ENCODE data around the gene EHD1.

Gene EHD1

GRCh38 chr11:64869571-64870175 lies 8.7 kb downstream of the EHD1 start:
- FAIRE-seq (peak; percentile 27), DNase-seq (ENCODE audit: insufficient read length) (no peak)
- no peak for TF ChIP-seq TAF1 (IDR thresholded peaks at IDR 0.05; ENCODE audit: borderline replicate concordance, low read depth, low read length)
- peak; percentile 63 for TF ChIP-seq POLR2AphosphoS5 (IDR thresholded peaks at IDR 0.05; ENCODE audit: low read depth, low read length)
- TF ChIP-seq POLR2A (IDR thresholded peaks at IDR 0.05; ENCODE audit: low read depth, low read length), result 0 out of 2 replicates have a peak, but pooled peaks have one; percentile 0

DNA sequence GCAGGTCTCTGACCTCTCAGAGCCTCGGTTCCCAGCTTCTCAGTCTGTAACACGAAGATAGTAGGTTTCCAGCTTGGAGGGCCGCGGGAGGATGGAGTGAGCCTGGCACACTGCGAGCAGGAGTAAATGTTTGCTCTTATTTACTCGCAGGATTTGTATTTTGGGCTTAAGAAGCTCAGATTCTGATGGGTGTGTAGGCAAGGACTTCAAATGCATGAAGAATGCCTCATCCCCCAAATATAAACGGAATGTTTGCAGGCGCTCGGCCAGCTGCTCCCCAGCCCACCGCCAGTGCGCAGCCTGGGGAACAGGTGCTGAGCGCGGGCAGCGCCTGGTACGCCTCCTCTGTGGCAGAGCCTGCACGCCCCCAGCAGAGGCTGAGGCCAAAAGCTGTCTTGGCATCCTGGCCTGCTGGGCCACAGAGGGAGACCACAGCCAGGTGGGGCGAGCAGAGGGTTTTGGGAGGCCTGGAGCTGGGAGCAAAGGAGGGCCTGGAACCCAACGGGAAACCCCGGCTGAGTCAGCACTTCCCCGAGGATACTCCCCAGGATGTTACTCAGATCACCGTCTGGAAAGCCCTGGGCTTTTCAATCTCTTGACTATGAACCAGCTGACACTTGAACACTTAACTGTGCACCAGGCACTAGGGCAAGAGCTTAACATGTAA lies 9.4 kb downstream of the EHD1 start:
- DNase-seq (ENCODE audit: insufficient read length) (no peak), FAIRE-seq (no peak)
- TF ChIP-seq POLR2AphosphoS5 (IDR thresholded peaks at IDR 0.05; ENCODE audit: low read depth, low read length) (no peak; the same call in 1 of the 2 replicates), POLR2A (IDR thresholded peaks at IDR 0.05; ENCODE audit: low read depth, low read length) (peak; percentile 34; the same call in 1 of the 2 replicates)

- TF ChIP-seq POLR2A (IDR thresholded peaks at IDR 0.05; ENCODE audit: low read depth, low read length) (no peak; the same call in 1 of the 2 replicates), TAF1 (IDR thresholded peaks at IDR 0.05; ENCODE audit: borderline replicate concordance, low read depth, low read length) (no peak), POLR2AphosphoS5 (IDR thresholded peaks at IDR 0.05; ENCODE audit: low read depth, low read length) (no peak)
- DNase-seq (ENCODE audit: insufficient read length) (no peak), FAIRE-seq (peak; percentile 65)
These were observed 10.5 kb downstream of the EHD1 start for GRCh38 chr11:64867748-64868462.

DNA sequence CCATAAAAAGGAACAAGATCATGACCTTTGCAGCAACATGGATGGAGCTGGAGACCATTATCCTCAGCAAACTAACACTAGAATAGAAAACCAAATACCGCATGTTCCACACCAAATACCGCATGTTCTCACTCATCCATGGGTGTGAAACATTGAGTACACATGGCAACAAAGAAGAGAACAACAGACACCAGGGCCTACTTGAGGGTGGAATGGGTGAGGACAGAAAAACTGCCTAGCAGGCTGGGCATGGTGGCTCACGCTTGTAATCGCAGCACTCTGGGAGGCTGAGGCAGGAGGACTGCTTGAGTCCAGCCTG lies 12.3 kb downstream of the EHD1 start:
- TF ChIP-seq POLR2AphosphoS5 (IDR thresholded peaks at IDR 0.05; ENCODE audit: low read depth, low read length) (no peak), TAF1 (IDR thresholded peaks at IDR 0.05; ENCODE audit: borderline replicate concordance, low read depth, low read length) (no peak)
- FAIRE-seq, result no peak

GRCh38 chr11:64865286-64866172 lies 12.9 kb downstream of the EHD1 start:
- peak; percentile 100 for FAIRE-seq
- TF ChIP-seq POLR2AphosphoS5 (IDR thresholded peaks at IDR 0.05; ENCODE audit: low read depth, low read length), result peak; percentile 69
- TF ChIP-seq TAF1 (IDR thresholded peaks at IDR 0.05; ENCODE audit: borderline replicate concordance, low read depth, low read length), result 0 out of 2 replicates have a peak, but pooled peaks have one; percentile 28
- peak; percentile 40; the same call in 1 of the 2 replicates for TF ChIP-seq POLR2A (IDR thresholded peaks at IDR 0.05; ENCODE audit: low read depth, low read length)
- DNase-seq (ENCODE audit: insufficient read length), result no peak

More for the DNA sequence above, 12.3 kb downstream of the EHD1 start:
- DNase-seq (ENCODE audit: insufficient read length), result no peak

DNA sequence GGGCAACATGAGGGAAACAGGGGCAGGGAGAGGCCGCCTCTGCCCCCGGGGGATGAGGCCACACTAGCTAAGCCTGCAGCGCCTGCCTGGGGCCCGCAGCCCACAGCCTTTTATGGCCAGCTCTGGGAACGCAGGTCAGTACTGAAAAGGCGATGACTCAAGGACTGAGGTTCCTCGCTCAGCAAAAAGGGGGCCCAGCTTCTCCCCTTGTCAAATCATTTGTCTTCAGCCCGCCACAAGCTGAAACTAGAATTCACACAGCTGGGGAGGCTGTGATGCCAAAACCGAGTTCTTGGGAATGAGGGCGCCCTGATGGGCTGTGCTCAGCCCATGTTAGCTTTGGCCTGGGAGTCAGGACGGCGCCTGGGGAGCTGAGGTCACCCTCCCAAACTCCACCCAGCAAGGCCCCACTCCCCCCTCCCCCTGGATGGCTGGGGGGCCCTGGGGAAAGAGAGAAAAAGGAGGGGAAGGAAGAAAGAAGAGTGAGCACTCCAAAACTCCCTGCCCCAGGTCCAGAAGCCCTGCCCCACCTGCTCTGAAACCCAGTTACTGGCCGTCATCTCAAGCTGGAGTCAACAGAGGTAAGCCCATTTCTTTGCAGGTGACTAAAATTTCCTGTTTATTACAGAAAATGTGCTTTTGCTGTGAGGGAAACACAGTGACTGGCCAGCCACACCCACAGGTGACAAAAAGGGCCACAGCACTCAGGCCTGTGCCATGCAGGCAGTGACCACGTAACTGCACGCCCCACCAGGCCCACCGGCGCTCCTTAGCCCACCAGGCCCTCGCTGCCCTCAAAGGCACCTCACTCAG lies 13.7 kb downstream of the EHD1 start:
- FAIRE-seq (no peak), DNase-seq (ENCODE audit: insufficient read length) (no peak)
- TF ChIP-seq POLR2AphosphoS5 (IDR thresholded peaks at IDR 0.05; ENCODE audit: low read depth, low read length) (0 out of 2 replicates have a peak, but pooled peaks have one; percentile 41), TAF1 (IDR thresholded peaks at IDR 0.05; ENCODE audit: borderline replicate concordance, low read depth, low read length) (no peak), POLR2A (IDR thresholded peaks at IDR 0.05; ENCODE audit: low read depth, low read length) (no peak; the same call in none of the 2 replicates)

DNA sequence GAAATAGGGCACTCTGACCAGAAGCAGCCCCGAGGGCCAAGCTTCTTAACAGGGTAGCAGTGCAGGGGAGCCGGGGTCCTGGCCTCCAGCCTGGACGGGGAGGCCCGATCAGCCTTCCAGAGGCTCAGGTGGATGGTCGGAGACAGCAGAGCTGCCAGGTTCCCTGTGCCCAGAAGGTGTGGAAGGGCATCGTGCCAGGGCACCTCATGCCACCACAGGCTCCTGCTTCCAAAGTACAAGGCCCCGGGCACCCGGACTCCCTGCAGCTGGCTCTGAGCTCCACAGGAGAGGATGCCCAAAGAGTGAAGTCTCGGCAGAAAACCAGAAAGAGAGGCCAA lies 14.3 kb downstream of the EHD1 start:
- TF ChIP-seq POLR2A (IDR thresholded peaks at IDR 0.05; ENCODE audit: low read depth, low read length) (no peak), POLR2AphosphoS5 (IDR thresholded peaks at IDR 0.05; ENCODE audit: low read depth, low read length) (no peak), TAF1 (IDR thresholded peaks at IDR 0.05; ENCODE audit: borderline replicate concordance, low read depth, low read length) (no peak)
- DNase-seq (ENCODE audit: insufficient read length) (no peak), FAIRE-seq (no peak)

DNA sequence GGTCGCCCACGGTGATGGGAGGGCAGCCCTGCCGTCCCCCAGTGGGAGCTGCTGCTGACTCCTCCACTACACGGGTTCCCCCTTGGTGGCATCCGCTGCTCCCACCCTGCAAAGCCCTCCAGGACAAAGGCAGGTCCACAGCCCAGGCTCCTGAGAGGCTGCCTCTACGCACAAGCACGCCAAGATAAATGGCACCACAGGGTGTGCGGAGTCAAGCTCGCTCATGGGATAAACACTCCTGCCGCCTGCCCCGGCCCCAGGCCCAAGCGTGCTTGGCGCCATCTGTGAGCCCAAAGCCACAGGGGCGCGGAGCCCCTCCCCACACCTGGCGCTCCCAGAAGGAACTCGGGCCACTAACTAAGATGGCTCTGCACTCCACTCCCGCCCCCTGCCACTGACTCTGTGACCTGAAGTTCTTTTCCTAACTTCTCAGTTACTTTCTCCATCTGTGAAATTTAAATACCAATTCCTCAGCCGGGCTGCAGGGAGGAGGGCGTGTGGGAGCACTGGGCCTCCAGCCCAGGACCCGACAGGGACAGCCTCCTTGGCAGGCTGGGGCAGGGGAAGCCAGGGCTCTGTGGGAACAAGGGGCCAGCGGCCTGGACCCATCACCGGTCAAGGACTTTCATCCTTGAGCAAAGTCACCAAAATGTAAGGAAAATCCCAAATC lies 14.9 kb downstream of the EHD1 start:
- no peak for DNase-seq (ENCODE audit: insufficient read length)
- TF ChIP-seq POLR2A (IDR thresholded peaks at IDR 0.05; ENCODE audit: low read depth, low read length) (no peak), TAF1 (IDR thresholded peaks at IDR 0.05; ENCODE audit: borderline replicate concordance, low read depth, low read length) (no peak), POLR2AphosphoS5 (IDR thresholded peaks at IDR 0.05; ENCODE audit: low read depth, low read length) (no peak)
- FAIRE-seq, result no peak

GRCh38 chr11:64862987-64863390 lies 15.4 kb downstream of the EHD1 start:
- no peak for DNase-seq (ENCODE audit: insufficient read length)
- peak; percentile 58 for FAIRE-seq
- TF ChIP-seq POLR2A (IDR thresholded peaks at IDR 0.05; ENCODE audit: low read depth, low read length) (no peak), TAF1 (IDR thresholded peaks at IDR 0.05; ENCODE audit: borderline replicate concordance, low read depth, low read length) (no peak)
